HL-60 (cell line): ENCODE results near the gene NLRP6.

ENCODE experiments used
- DNase-seq, 2 experiments: peaks; one replicate each; pipeline ENCODE4 v3.0.0-alpha.2; 2010 to 2020; ENCODE audit warnings: low read depth in 1 of 2, low spot score in 1 of 2
- H3K27ac ChIP-seq: fragments of 250-450 bp; sonication (Bioruptor Pico); replicated peaks from 2 replicates; pipeline ENCODE4 v1.5.1; 2020; ENCODE audit warnings: mild to moderate bottlenecking, moderate library complexity
- H3K27me3 ChIP-seq: fragments of 250-450 bp; sonication (Bioruptor Pico); 2 replicates; pipeline ENCODE4 v1.5.1; 2021; ENCODE audit warnings: mild to moderate bottlenecking, moderate library complexity; ENCODE audit not compliant: insufficient read depth, poor library complexity, severe bottlenecking
- H3K4me3 ChIP-seq: replicated peaks from 2 replicates; pipeline ENCODE4 v1.5.1; 2011; ENCODE audit warnings: mild to moderate bottlenecking, control low read depth, low read length; ENCODE audit not compliant: insufficient read depth
- GABPA ChIP-seq: IDR thresholded peaks from 2 replicates; pipeline ENCODE4 v1.6.1; 2012; ENCODE audit warnings: low read depth
- POLR2AphosphoS5 ChIP-seq: IDR thresholded peaks from 2 replicates; pipeline ENCODE4 v1.6.1; 2012; ENCODE audit warnings: low read depth
- SPI1 ChIP-seq: IDR thresholded peaks from 2 replicates; pipeline ENCODE4 v1.6.1; 2012; ENCODE audit warnings: low read depth, mild to moderate bottlenecking, borderline replicate concordance
- TF ChIP-seq, protein P1 (sequence below): IDR thresholded peaks from one replicate; pipeline ENCODE4 v1.5.1; 2011; ENCODE audit warnings: low read length, control low read depth, inconsistent platforms; ENCODE audit not compliant: insufficient read depth
- TF ChIP-seq, protein P2 (sequence below): IDR thresholded peaks from 2 replicates; pipeline ENCODE4 v1.6.1; 2012; ENCODE audit warnings: low read depth; ENCODE audit not compliant: insufficient replicate concordance

The NLRP6 gene

DNA sequence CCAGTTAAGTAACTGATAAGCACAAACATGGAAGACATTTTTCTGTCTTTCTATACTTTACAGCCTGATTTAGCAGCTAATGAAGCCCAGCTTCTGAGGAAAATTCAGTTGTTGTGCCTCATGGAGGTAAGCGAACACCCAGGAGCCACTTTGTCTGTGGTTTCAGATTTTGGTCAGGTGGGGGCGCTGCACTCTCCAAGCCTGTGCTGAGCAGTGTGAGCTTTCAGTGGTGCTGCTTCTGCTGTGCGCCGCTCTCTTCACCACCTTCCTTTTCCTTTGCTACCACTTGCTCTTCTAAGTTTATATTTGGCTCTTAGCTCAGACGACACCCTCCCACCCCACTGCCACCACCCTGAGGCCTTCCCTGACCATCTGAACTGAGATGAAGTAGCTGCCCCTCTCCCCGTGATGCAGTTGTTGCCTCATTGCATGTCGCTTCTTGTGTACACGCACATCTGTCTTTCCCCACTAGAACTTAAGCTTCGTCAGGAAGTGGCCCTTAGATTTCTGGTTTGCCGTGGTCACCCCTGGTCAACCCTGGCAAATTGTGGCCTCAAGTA lies 27.4 kb upstream of the NLRP6 start:
- H3K27ac ChIP-seq = no peak overlapping the region
- TF ChIP-seq, protein P1, sequence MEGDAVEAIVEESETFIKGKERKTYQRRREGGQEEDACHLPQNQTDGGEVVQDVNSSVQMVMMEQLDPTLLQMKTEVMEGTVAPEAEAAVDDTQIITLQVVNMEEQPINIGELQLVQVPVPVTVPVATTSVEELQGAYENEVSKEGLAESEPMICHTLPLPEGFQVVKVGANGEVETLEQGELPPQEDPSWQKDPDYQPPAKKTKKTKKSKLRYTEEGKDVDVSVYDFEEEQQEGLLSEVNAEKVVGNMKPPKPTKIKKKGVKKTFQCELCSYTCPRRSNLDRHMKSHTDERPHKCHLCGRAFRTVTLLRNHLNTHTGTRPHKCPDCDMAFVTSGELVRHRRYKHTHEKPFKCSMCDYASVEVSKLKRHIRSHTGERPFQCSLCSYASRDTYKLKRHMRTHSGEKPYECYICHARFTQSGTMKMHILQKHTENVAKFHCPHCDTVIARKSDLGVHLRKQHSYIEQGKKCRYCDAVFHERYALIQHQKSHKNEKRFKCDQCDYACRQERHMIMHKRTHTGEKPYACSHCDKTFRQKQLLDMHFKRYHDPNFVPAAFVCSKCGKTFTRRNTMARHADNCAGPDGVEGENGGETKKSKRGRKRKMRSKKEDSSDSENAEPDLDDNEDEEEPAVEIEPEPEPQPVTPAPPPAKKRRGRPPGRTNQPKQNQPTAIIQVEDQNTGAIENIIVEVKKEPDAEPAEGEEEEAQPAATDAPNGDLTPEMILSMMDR = peak; percentile 60
- no peak for TF ChIP-seq GABPA
- H3K4me3 ChIP-seq = no peak overlapping the region
- H3K27me3 ChIP-seq = no peaks in the 10 kb centered on the region
- peak; percentile 53 to 59 for DNase-seq

DNA sequence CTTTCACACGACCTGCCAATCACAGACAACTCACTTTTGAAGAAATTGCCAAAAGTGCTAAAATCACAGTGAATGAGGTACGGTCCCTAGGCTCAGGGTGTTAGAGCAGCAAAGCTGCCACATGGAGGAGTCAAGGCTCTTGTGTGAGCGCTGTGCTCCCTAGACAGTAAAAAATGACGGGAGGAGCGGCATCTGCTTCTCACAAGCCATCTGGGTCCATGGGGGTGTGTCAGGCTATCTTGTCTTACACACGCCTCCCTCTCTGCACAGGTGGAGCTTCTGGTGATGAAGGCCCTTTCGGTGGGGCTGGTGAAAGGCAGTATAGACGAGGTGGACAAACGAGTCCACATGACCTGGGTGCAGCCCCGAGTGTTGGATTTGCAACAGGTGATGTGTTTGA lies 26.7 kb upstream of the NLRP6 start:
- no peak for DNase-seq
- no peaks in the 10 kb centered on the region for H3K27me3 ChIP-seq
- H3K27ac ChIP-seq = no peak overlapping the region
- no peak overlapping the region for H3K4me3 ChIP-seq
- TF ChIP-seq, protein P2, sequence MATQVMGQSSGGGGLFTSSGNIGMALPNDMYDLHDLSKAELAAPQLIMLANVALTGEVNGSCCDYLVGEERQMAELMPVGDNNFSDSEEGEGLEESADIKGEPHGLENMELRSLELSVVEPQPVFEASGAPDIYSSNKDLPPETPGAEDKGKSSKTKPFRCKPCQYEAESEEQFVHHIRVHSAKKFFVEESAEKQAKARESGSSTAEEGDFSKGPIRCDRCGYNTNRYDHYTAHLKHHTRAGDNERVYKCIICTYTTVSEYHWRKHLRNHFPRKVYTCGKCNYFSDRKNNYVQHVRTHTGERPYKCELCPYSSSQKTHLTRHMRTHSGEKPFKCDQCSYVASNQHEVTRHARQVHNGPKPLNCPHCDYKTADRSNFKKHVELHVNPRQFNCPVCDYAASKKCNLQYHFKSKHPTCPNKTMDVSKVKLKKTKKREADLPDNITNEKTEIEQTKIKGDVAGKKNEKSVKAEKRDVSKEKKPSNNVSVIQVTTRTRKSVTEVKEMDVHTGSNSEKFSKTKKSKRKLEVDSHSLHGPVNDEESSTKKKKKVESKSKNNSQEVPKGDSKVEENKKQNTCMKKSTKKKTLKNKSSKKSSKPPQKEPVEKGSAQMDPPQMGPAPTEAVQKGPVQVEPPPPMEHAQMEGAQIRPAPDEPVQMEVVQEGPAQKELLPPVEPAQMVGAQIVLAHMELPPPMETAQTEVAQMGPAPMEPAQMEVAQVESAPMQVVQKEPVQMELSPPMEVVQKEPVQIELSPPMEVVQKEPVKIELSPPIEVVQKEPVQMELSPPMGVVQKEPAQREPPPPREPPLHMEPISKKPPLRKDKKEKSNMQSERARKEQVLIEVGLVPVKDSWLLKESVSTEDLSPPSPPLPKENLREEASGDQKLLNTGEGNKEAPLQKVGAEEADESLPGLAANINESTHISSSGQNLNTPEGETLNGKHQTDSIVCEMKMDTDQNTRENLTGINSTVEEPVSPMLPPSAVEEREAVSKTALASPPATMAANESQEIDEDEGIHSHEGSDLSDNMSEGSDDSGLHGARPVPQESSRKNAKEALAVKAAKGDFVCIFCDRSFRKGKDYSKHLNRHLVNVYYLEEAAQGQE = no peak
- TF ChIP-seq, protein P1 = no peak
- TF ChIP-seq SPI1 (no peak), POLR2AphosphoS5 (no peak)

DNA sequence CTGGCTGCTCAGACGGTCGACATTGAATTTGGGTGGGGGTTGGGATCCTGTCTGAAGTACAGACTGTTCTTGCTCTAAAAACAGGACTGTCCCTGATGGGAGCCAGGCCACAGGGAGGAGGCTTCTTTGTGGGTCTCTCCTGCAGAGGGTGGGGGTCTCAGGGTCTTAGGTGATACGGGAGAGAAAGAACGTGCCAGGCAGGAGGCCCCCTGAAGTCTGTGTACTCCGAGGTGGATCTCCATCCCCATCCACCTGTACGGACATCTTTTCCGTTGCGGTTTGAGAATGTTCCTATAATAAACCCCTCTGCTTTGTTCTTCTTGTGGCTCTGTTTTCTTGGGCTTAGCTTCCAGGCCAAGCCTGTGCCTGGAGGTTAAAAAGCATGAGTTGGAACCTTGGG lies 25.5 kb upstream of the NLRP6 start:
- no peak overlapping the region for H3K27ac ChIP-seq
- no peak for DNase-seq
- no peak overlapping the region for H3K4me3 ChIP-seq
- TF ChIP-seq GABPA (no peak), SPI1 (no peak), POLR2AphosphoS5 (no peak)
- TF ChIP-seq, protein P2 = no peak
- TF ChIP-seq, protein P1 = no peak
- no peaks in the 10 kb centered on the region for H3K27me3 ChIP-seq

DNA sequence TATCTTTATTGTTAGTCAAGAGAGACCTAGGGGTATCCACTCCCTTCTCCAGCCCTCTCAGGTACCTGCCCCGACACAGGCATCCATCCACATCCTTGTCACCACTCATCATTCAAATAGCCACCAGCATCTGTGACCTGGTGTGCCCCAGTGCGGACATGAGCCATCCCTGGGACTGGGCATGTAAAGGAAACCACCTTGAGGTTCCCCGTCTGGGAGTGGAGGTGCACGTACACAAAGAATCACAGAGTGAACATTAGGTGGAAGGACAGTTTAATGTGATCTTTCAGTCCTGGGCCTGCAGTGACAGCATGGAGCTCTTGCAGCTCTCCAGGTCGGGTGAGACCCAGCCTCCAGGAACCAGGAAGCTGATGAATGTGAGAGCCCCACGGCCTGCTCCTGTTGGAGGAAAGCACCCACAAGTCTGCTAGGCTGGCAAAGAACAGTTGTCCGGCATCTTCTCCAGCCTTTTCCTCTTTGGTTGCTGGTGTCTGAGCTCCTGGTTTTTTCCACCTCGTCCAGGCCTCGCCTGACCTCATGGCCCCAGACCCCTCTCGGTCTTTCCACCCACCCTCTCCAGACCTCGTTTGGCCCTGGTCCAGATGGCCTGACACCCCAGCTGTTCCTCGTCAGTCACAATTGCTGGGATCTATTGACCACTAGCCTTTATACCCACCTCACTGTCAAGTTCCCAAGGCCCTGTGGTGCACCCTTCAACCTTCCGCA lies 24.9 kb upstream of the NLRP6 start:
- Histone ChIP-seq H3K27me3 (no peaks in the 10 kb centered on the region), H3K4me3 (no peak overlapping the region), H3K27ac (no peak overlapping the region)
- no peak for DNase-seq
- TF ChIP-seq SPI1 = no peak
- TF ChIP-seq GABPA = no peak
- TF ChIP-seq, protein P2 = no peak
- TF ChIP-seq POLR2AphosphoS5 = no peak; the same call in 1 of the 2 replicates
- TF ChIP-seq, protein P1 = no peak
